NCI-H1092 (cell line): Measurements from ENCODE around the gene ATP13A3.
A peak's percentile ranks its signal among the peaks of the same experiment; 100 is the strongest.

Experiments used
- DNase-seq: peaks from one replicate; lab custom pipeline; 2025; lab: John Stamatoyannopoulos, UW

Gene ATP13A3

DNA sequence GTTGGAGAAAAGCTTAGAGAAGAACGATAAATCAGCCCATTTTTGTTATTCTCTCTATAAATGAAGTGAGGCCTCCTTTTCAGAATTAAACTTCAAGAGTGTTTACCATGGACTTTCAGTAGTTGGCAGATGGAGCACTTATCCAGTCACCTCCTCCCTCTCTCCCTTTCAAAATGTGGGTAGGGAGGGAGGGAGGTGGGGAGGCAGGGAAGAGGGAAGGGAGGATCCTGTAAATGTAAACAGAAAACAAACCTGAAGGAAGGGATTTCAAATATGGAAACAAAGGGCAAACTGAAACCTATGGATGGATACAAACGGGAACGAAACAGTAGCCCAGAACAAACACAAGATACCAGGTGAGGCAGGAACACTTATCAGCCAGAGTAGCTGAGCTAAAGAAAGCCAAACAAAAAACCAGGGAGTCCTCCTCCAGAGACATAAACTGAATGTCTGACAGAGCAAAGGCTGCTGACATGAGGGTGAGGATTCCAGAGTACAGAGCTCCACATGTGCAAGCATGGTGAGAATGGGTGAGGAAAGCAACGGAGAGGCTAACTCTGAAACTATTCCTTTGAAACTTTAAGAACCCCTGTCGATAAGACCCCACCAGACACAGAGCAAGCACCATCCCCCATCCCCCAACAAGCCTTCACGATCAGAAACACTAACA, 46.8 kb downstream of the ATP13A3 start:
- DNase-seq = peak; percentile 30

- no peak for DNase-seq
Observed at GRCh38 chr3:194434503-194434902, 52.3 kb downstream of the ATP13A3 start.

DNA sequence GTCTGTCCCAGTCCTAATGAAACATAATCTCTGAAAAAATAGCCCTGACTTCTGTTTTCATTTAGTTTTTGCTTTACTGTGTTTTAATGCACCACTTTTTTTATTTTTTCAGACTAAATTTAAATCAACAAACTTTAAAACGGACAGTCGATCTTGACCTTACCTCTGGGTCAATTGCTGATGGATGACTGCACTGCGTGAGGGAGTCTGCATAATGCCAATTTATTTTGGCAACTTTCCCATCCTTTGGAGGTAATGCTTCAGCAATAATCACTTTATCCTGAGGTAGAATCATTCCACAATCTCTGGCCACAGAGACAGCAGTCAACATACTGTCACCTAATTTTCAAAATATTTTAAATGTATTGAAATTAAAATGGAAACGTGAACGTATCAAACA, 55.2 kb downstream of the ATP13A3 start:
- no peak for DNase-seq

- no peak for DNase-seq
Observed at GRCh38 chr3:194425399-194425798, 61.4 kb downstream of the ATP13A3 start.

DNA sequence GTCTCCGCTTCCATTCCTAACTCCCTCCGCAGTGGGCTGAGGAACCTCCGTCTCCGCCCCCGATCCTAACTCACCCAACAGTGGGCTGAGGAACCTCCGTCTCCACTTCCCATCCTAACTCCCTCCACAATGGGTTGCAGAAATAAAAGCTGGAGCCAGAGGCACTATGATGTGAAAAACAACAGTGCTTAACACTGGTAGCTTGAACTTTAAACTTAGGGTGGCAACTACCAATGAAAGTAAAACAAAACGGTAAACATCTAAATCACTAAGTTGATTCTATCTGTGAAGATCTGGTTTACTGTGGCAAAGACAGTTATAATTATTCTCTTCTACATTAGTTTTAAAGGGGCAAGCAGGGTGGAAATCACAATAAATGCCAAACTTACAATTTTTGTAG, 61.8 kb downstream of the ATP13A3 start:
- DNase-seq = no peak

- no peak for DNase-seq
Observed at GRCh38 chr3:194424373-194424772, 62.4 kb downstream of the ATP13A3 start.

DNA sequence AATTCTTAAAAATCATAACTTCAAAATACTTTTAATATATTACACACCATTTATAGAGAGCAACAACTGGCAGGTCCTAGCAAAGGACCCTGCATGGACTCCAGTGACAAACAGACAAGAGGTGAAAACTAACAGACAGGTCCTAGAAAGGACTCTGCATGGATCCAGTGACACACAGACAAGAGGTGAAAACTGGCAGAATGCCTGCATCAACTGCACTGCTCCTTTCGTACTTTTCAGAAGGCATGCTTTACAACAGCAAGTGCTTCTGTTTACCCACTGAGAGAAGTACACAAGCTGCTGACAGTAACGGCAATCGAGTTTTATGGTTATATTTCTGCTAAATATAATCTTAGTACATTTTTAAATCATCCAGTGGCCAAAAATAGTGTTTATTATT, 63.5 kb downstream of the ATP13A3 start:
- DNase-seq = peak; percentile 28

- DNase-seq = no peak
Observed at GRCh38 chr3:194422188-194422587, 64.6 kb downstream of the ATP13A3 start.

DNA sequence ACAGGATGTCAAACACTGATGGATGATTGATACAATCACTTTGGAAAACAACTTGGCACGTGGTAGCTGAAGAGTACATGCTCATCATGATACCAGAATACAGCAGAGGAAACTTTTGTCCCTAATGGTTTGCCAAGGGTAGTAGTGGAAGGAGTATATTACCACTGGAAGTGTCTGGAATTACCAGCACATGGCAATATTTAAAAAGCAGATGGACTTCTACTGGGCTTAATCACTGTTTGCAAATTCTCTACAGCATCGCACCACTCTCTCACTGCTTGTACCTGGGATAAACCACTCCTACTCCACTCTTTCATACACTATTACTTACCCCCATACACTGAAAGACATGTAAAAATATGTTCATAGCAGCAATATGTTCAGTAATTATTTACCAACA, 68.1 kb downstream of the ATP13A3 start:
- DNase-seq = no peak

GRCh38 chr3:194407423-194407822, 79.4 kb downstream of the ATP13A3 start:
- DNase-seq = no peak

GRCh38 chr3:194405766-194406165, 81.0 kb downstream of the ATP13A3 start:
- no peak for DNase-seq

GRCh38 chr3:194404365-194405140, 82.2 kb downstream of the ATP13A3 start:
- DNase-seq = peak; percentile 14

DNA sequence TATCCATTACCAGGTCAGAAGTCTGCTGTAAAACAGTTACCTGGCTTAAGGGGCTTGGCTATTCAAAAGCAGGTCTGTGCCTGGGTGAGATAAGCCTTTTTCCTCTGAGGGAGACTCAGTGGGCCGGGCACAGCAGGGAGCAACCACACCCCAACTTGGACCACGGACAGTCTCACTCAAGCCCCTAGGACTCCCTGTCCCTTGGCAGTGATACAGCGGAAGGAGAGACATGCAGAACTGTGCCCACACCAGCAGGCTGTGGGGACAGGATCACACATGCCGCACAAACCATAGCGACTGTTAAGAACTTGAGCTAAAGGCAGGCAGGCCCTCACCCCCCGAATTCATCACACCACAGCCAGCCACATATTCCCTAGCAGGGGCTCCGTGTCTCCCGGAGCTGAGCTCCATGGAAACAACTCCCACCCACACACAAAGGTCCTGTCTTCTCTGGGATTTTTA, 84.9 kb downstream of the ATP13A3 start:
- DNase-seq = no peak

- no peak for DNase-seq
Observed at GRCh38 chr3:194401346-194401745, 85.5 kb downstream of the ATP13A3 start.

- no peak for DNase-seq
Observed at GRCh38 chr3:194399874-194400411, 86.9 kb downstream of the ATP13A3 start.

GRCh38 chr3:194399166-194399565, 87.6 kb downstream of the ATP13A3 start, which contains the start of gene GP5:
Gene GP5, minus strand, starts transcription at chr3:194399266. Its CDS starts 984 bp downstream, at chr3:194398282.
- no peak for DNase-seq

DNA sequence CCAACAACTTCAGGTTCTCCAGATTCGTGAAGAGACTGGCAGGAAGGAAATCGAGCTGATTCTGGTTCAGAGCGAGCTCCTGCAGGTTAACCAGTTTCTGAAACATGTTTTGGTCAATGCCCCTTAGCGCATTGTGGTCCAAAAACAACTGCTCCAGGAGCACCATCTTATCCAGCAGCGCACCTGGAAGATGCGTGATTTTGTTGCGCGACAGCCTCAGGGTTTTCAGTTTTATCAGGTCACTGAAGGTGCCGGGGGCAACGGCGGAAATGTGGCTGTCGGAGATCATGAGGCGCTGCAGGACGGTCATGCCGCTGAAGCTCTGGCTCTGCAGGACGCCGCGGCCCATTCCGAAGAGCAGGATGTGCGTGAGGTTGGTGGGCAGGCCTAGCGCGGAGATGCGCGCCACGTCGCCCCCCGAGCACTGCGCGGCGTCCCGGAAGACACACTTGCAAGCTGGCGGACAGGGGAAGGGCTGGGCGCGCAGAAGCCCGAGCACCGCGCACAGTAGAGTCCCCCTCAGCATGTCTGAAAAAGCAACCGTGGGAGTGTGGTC, 89.0 kb downstream of the ATP13A3 start:
- DNase-seq = no peak

GRCh38 chr3:194396859-194397756, 89.7 kb downstream of the ATP13A3 start:
- no peak for DNase-seq

DNA sequence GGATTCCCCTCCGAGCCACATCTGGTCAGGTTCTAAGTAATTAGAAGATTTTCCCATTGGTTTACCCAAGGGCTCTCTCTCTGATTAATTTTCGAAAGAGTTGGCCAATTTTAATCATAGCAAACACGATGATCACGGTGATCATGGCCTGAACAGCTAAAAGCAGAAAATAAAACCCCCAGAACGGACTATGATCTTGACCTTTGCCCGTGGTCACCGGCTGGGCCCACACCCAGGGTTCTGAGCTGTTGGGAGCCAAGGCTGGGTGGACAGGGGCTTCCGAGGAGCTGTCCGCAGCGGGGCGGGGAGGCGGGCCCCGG, 90.3 kb downstream of the ATP13A3 start:
- no peak for DNase-seq

DNA sequence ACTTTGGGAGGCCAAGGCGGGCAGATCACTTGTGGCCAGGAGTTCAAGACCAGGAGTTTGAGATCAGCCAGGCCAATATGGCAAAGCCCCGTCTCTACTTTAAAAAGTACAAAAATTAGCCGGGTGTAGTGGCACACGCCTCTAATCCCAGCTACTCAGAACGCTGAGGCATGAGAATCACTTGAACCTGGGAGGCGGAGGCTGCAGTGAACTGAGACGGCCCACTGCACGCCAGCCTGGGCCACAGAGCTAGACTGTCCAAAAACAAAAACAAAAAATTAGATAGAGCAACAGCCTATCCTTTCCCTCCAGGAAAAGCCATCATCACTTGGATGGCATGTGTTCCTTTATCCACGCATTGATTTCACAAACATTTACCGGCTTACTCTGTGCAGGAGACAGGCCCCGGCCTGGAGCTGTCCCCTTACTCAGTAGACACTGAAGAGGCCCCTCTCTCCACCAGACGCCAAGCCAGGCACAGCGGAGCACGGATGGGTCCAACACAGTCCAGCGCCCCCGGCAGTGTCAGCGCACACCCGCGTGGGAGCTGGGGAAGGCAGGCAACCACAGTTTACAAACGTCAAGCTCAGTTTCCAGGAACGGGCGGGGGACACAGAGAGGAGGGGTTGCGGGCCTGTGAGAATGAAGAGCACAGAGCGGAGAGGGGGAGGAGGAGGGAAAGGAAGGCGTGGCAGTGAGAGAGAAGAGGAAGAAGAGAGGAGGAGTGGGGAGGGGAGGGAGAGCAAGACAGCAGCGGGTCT, 90.8 kb downstream of the ATP13A3 start:
- DNase-seq = no peak

DNA sequence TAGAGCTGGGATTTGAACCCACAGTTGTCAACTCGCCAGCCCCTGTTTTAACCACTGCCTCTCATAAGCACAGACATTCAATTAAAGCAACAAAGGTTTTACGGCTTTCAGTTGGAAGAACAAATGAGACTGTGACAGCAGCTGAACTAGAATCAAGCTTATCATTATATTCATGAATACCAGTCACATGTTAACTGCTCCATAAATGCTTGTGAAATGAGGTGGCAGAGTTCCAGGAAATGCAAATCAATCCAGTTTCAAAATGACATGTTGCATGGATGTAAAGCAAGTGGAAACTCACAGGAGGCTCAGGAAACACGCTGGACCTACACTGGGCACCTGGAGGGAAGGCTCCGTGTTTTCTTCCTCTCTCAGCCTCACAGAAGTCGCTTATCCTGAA, 91.6 kb downstream of the ATP13A3 start:
- no peak for DNase-seq
